HepG2 (cell line): ENCODE results near the gene TESK1. TPM values are rescaled to one million over a fixed set of nuclear protein-coding genes. Genes with fewer than 3 reads are reported as not detected.

Source experiments
- FUBP1 ChIP-seq: sonication (generic); formaldehyde crosslinking; IDR thresholded peaks from 2 replicates; pipeline ENCODE4 v1.5.1; 2020; ENCODE audit warnings: missing genetic modification reagents, mild to moderate bottlenecking, borderline replicate concordance
- NFYC ChIP-seq: IDR thresholded peaks from 2 replicates; pipeline ENCODE4 v1.6.1; 2016; ENCODE audit warnings: missing genetic modification reagents, missing compliant biosample characterization
- PHF20 ChIP-seq: sonication (generic); formaldehyde crosslinking; IDR thresholded peaks from 2 replicates; pipeline ENCODE4 v1.5.0; 2020; ENCODE audit warnings: mild to moderate bottlenecking, missing genetic modification reagents
- POLR2G ChIP-seq: fragments of 200-400 bp; formaldehyde crosslinking; IDR thresholded peaks from 2 replicates; pipeline ENCODE4 v1.6.1; 2018; ENCODE audit warnings: mild to moderate bottlenecking, low read depth, low read length, moderate library complexity
- PREB ChIP-seq: sonication (generic); formaldehyde crosslinking; IDR thresholded peaks from 2 replicates; pipeline ENCODE4 v1.4.0; 2020; ENCODE audit warnings: missing genetic modification reagents
- REL ChIP-seq: sonication (generic); formaldehyde crosslinking; conservative IDR thresholded peaks from 2 replicates; pipeline ENCODE4 v1.8.0; 2022; ENCODE audit warnings: mild to moderate bottlenecking, missing genetic modification reagents, moderate library complexity
- TFE3 ChIP-seq: IDR thresholded peaks from 2 replicates; pipeline ENCODE4 v1.6.1; 2016
- ZNF24 ChIP-seq: fragments of 450-650 bp; IDR thresholded peaks from 2 replicates; pipeline ENCODE4 v1.6.1; 2017; ENCODE audit warnings: antibody characterized with exemption, mild to moderate bottlenecking
- ZNF318 ChIP-seq: sonication (generic); formaldehyde crosslinking; IDR thresholded peaks from 2 replicates; pipeline ENCODE4 v1.4.0; 2020; ENCODE audit warnings: mild to moderate bottlenecking, missing genetic modification reagents
- ZNF354B ChIP-seq: sonication (generic); formaldehyde crosslinking; IDR thresholded peaks from 2 replicates; pipeline ENCODE4 v1.8.0; 2022; ENCODE audit warnings: mild to moderate bottlenecking, missing genetic modification reagents
- ZNF460 ChIP-seq: sonication (generic); formaldehyde crosslinking; IDR thresholded peaks from 2 replicates; pipeline ENCODE4 v1.5.1; 2020; ENCODE audit warnings: missing genetic modification reagents, mild to moderate bottlenecking, borderline replicate concordance
- ZNF652 ChIP-seq: IDR thresholded peaks from 2 replicates; pipeline ENCODE4 v1.6.1; 2016; ENCODE audit warnings: low read depth, borderline replicate concordance
- ZNF691 ChIP-seq: sonication (generic); formaldehyde crosslinking; IDR thresholded peaks from 2 replicates; pipeline ENCODE4 v1.4.0; 2020; ENCODE audit warnings: missing genetic modification reagents, low read depth, mild to moderate bottlenecking, borderline replicate concordance
- ZSCAN21 ChIP-seq: sonication (generic); formaldehyde crosslinking; IDR thresholded peaks from 2 replicates; pipeline ENCODE4 v1.8.0; 2022; ENCODE audit warnings: mild to moderate bottlenecking, missing genetic modification reagents, moderate library complexity, borderline replicate concordance
- ZSCAN30 ChIP-seq: sonication (generic); formaldehyde crosslinking; IDR thresholded peaks from 2 replicates; pipeline ENCODE4 v1.5.0; 2020; ENCODE audit warnings: mild to moderate bottlenecking, missing genetic modification reagents
- polyA plus RNA-seq, 8 experiments: library from polyadenylated mRNA; depleted of rRNA in 3 of 8; stranded (reverse) in 7 of 8; unstranded in 1 of 8; fragments of >200 nt; fragmentation: Illumina TruSeq in 4 of 8; extraction: Trizol in 4 of 8; gene quantifications; 2 replicates each; pipeline versions ENCODE4 v1.2.1 to v1.2.3, GENCODE V29; 2011 to 2016; ENCODE audit warnings: low read depth in 4 of 8, missing spikeins in 1 of 8, mixed read lengths in 1 of 8; ENCODE audit not compliant: insufficient read depth in 1 of 8
- total RNA-seq, 5 experiments: library from RNA; depleted of rRNA; stranded (reverse); fragments of >200 nt; fragmentation: Illumina TruSeq; extraction: Trizol; gene quantifications; 2 replicates each; pipeline ENCODE4 v1.2.3, GENCODE V29; 2016; ENCODE audit warnings: low read depth in 1 of 5

TESK1 gene
- total and polyA plus RNA-seq, 2 of the 13 experiments (the other 11 are each of a cell fraction or from before 2014, with no cell fraction given), result 7.3 to 13.6 TPM

- TF ChIP-seq PREB (CRISPR knock-in tag) (no peak), ZNF24 (no peak), ZNF652 (CRISPR knock-in tag) (no peak; the same call in 1 of the 2 replicates), POLR2G (peak; percentile 71), PHF20 (CRISPR knock-in tag) (peak; percentile 31; the same call in 1 of the 2 replicates), REL (CRISPR knock-in tag) (no peak), NFYC (CRISPR knock-in tag) (no peak), ZNF691 (peak; percentile 59; the same call in 1 of the 2 replicates), ZNF460 (no peak), ZSCAN21 (CRISPR knock-in tag) (peak; percentile 86), ZSCAN30 (CRISPR knock-in tag) (no peak; the same call in 1 of the 2 replicates), FUBP1 (no peak), TFE3 (no peak), ZNF318 (no peak), ZNF354B (no peak)
Observed at GRCh38 chr9:35646533-35647265, 41.6 kb downstream of the TESK1 start (continued).
